HG03159 (cell line): ENCODE data around the gene TEX44.

ENCODE experiments used
- ATAC-seq: cut with Tn5 transposase; IDR thresholded peaks from one replicate; pipeline ENCODE4 v1.9.1; 2021; ENCODE audit warnings: mild to moderate bottlenecking, moderate library complexity; ENCODE audit not compliant: unreplicated experiment

The TEX44 gene

GRCh38 chr2:231604101-231604684 is 11.5 kb downstream of the TEX44 start:
- ATAC-seq: no peak

- ATAC-seq: peak; percentile 77
These were observed 12.3 kb downstream of the TEX44 start for GRCh38 chr2:231604685-231605606.

- ATAC-seq: no peak
These were observed 13.0 kb downstream of the TEX44 start for GRCh38 chr2:231605607-231606091.

- no peak for ATAC-seq
These were observed 14.3 kb downstream of the TEX44 start for GRCh38 chr2:231606941-231607340.

- no peak for ATAC-seq
These were observed 18.8 kb downstream of the TEX44 start for GRCh38 chr2:231611273-231612108.

GRCh38 chr2:231612109-231612455 is 19.4 kb downstream of the TEX44 start:
- no peak for ATAC-seq

GRCh38 chr2:231612456-231613330 is 20.0 kb downstream of the TEX44 start:
- peak; percentile 45 for ATAC-seq

- peak; percentile 10 for ATAC-seq
These were observed 20.6 kb downstream of the TEX44 start for GRCh38 chr2:231613331-231613662.

GRCh38 chr2:231613663-231614558 is 21.2 kb downstream of the TEX44 start:
- ATAC-seq: peak; percentile 67

- ATAC-seq: no peak
These were observed 21.9 kb downstream of the TEX44 start for GRCh38 chr2:231614559-231615057.

- ATAC-seq: no peak
These were observed 22.5 kb downstream of the TEX44 start for GRCh38 chr2:231615058-231615671.

GRCh38 chr2:231616296-231616695 is 23.6 kb downstream of the TEX44 start:
- ATAC-seq: no peak

GRCh38 chr2:231617059-231617926 is 24.6 kb downstream of the TEX44 start:
- no peak for ATAC-seq

- ATAC-seq: no peak
These were observed 28.6 kb downstream of the TEX44 start for GRCh38 chr2:231621051-231621879.

- ATAC-seq: no peak
These were observed 30.3 kb downstream of the TEX44 start for GRCh38 chr2:231622963-231623362.

- no peak for ATAC-seq
These were observed 33.8 kb downstream of the TEX44 start for GRCh38 chr2:231626449-231626848.
